ENCODE data around the gene ATCAY. TPM values are rescaled to one million over a fixed set of nuclear protein-coding genes. Genes with fewer than 3 reads are reported as not detected.
"Not testable (repeated sequence)": the region's sequence is repeated elsewhere in the genome, so short reads cannot be mapped to it uniquely, and the experiment has no call there.

ATCAY gene
- polyA plus RNA-seq, 1 donor: 1.8 TPM

GRCh38 chr19:3857449-3858003 is 23.0 kb upstream of the ATCAY start:
- DNase-seq: no peak

GRCh38 chr19:3860499-3860898 is 20.0 kb upstream of the ATCAY start:
- DNase-seq: no peak

- DNase-seq: no peak
These were observed 17.5 kb upstream of the ATCAY start for GRCh38 chr19:3862826-3863500.

GRCh38 chr19:3863648-3864047 is 16.8 kb upstream of the ATCAY start:
- no peak for DNase-seq

GRCh38 chr19:3866910-3867638 is 13.4 kb upstream of the ATCAY start:
- DNase-seq: no peak

- no peak for DNase-seq
These were observed 12.3 kb upstream of the ATCAY start for GRCh38 chr19:3867971-3868769.

- no peak for DNase-seq
These were observed 11.6 kb upstream of the ATCAY start, which contains the start of gene ZFR2 for GRCh38 chr19:3868770-3869456. TSS of gene ZFR2 (minus strand) at chr19:3869038. CDS start at chr19:3869017, 21 bp downstream.

GRCh38 chr19:3873151-3873550 is 7.3 kb upstream of the ATCAY start:
- no peak for DNase-seq

- not testable (repeated sequence) for DNase-seq
These were observed 5.8 kb upstream of the ATCAY start for GRCh38 chr19:3874695-3875094.

- no peak for DNase-seq
These were observed 829 bp upstream of the ATCAY start for GRCh38 chr19:3879656-3880055.

GRCh38 chr19:3881272-3882040 is 971 bp downstream of the ATCAY start:
- no peak for DNase-seq

GRCh38 chr19:3882041-3882384 is 1.5 kb downstream of the ATCAY start:
- DNase-seq: no peak

GRCh38 chr19:3890591-3890990 is 10.1 kb downstream of the ATCAY start:
- no peak for DNase-seq

GRCh38 chr19:3893509-3894179 is 13.2 kb downstream of the ATCAY start:
- no peak for DNase-seq

GRCh38 chr19:3894959-3895358 is 14.5 kb downstream of the ATCAY start:
- DNase-seq: not testable (repeated sequence)

- no peak for DNase-seq
These were observed 15.3 kb downstream of the ATCAY start for GRCh38 chr19:3895788-3896187.

GRCh38 chr19:3897936-3898335 is 17.5 kb downstream of the ATCAY start:
- DNase-seq: no peak

GRCh38 chr19:3898426-3898825 is 17.9 kb downstream of the ATCAY start:
- no peak for DNase-seq

GRCh38 chr19:3899531-3900294 is 19.2 kb downstream of the ATCAY start:
- DNase-seq: no peak

GRCh38 chr19:3902317-3902973 is 22.0 kb downstream of the ATCAY start:
- DNase-seq: no peak
